Activated CD8-positive, alpha-beta memory T cell treated with anti-CD3 and anti-CD28 coated beads, Interleukin-2, amount 50 U/mL, for 1 hour (primary cell): ENCODE results near the gene ZNF668.
"Not testable (repeated sequence)": the region's sequence is repeated elsewhere in the genome, so short reads cannot be mapped to it uniquely, and the experiment has no call there.

Experiments used
- DNase-seq: peaks from one replicate; pipeline ENCODE4 v3.0.0-alpha.2; 2020; ENCODE audit errors: extremely low read depth

ZNF668 gene

DNA sequence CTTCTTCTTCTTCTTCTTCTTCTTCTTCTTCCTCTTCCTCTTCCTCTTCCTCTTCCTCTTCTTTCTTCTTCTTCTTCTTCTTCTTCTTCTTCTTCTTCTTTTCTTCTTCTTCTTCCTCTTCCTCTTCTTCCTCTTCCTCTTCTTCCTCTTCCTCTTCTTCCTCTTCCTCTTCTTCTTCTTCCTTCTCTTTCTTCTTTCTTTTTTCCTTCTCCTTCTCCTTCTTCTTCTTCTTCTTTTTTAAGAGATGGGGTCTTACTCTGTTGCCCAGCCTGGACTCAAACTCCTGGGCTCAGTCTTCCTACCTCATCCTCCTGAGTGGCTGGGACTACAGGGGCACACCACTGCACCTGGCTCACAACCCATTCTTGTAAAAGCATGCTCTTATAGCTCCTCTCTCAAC, 60.7 kb downstream of the ZNF668 start:
- DNase-seq = not testable (repeated sequence)

DNA sequence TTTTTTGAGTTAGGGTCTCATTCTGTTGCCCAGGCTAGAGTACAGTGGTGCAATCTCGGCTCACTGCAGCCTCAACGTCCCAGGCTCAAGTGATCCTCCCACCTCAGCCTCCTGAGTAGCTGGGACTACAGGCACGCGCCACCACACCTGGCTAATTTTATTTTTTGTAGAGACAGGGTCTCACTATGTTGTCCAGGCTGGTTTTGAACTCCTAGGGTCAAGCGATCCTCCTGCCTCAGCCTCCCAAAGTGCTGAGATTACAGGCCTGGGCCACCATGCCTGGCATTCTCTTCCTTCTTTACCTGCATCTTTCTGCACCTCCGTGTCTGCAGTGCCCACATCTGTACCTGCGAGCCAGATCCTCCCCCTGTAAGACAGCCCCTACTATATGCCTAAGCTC, 62.2 kb downstream of the ZNF668 start:
- DNase-seq = not testable (repeated sequence)
